HG02840 (cell line): ENCODE results near the gene ABHD12.
"Not testable (repeated sequence)": the region's sequence is repeated elsewhere in the genome, so short reads cannot be mapped to it uniquely, and the experiment has no call there.

ENCODE experiments used
- ATAC-seq: cut with Tn5 transposase; IDR thresholded peaks from one replicate; pipeline ENCODE4 v1.9.1; 2021; ENCODE audit warnings: mild to moderate bottlenecking, moderate library complexity, moderate number of reproducible peaks; ENCODE audit not compliant: unreplicated experiment, low FRiP score

Gene ABHD12

DNA sequence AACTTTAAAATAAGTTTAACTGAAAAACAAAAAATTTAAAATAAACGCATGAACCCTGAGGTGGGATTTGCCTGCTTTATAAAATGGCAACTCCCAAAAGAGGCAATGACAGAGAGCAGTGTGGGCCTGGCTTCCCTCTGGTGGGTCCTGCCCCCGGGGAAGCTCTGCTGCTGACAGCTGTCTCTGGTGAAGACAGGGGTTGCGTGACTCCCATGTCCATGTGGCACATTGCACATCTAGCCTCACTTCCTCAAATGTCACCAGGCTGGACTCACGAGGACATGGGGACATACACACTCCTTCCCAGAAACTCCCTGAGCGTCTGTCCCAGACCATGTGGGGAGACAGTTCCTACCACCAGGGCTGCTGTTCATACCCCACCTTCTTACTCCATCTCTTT is 66.2 kb downstream of the ABHD12 start:
- no peak for ATAC-seq

DNA sequence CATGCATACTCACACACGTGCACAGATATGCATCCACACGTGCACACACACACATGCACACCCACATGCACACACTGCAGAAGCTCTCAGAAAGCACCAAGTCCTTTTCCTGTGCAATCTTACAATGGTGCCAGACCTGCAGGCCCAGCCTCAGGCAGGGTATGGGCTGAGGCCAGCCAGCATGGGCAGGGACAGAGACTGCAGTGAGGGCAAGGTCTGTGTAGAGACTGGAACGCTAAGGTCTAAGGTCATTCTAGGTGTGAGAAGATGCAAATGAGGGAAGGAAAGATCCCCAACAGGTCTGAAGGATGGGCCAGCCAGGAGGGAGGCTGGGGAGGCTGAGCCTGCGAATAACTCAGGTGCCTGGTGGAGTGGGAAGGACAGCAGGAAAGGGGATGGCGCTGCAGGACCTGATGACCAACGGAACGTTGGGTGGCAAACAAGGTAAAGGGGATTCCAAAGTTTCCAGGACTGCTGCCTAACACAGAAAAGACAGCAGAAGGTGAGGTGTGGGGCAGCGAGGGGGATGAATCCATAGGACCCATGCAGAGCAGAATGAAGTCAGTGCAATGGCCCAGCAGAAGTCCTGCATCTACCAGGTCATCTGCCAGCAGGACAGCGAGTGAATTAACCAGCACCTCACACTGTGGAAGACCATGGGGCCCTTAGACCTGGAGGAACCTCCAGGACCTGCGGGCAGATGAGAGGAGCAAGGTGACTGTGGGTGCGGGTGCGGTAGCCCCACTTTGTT is 67.0 kb downstream of the ABHD12 start:
- no peak for ATAC-seq

- no peak for ATAC-seq
Measured at GRCh38 chr20:25321991-25322390, 68.6 kb downstream of the ABHD12 start.

GRCh38 chr20:25321262-25321831 is 69.3 kb downstream of the ABHD12 start:
- ATAC-seq = no peak

DNA sequence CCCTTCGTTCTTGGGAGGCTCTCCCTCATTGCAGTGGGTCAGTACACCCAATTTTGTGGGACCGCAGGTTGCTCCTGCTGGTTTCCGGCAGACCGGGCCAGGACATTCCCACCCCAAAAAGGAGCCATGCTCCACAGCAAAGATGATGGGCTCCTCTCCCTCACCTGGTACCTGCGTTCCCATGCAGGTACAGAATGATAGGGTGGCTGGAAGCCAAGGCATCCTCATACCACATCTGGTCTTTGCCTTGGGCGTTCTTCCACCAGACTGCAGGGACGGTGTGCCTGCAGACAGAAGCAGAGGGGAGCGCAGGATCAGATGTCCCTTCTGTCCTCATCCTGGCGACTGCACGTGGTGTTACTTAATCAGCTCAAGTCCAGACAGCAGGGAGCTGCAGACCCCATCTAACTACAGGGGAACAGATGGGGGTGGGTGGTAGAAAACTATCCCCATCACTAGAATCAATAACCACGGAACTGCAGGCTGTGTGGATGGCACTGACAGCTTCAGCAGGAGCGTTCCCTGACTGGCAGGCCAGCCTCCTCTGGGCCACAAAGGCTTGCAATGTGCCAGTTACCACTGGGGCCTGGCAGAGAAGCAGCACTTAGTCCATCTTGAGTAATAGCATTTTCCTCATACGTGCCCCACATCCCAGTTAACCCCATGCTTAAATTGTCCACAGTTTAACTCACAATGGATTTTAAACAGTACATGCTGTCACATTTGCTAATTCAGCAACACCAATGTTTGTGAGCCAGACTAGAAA is 70.4 kb downstream of the ABHD12 start:
- no peak for ATAC-seq

DNA sequence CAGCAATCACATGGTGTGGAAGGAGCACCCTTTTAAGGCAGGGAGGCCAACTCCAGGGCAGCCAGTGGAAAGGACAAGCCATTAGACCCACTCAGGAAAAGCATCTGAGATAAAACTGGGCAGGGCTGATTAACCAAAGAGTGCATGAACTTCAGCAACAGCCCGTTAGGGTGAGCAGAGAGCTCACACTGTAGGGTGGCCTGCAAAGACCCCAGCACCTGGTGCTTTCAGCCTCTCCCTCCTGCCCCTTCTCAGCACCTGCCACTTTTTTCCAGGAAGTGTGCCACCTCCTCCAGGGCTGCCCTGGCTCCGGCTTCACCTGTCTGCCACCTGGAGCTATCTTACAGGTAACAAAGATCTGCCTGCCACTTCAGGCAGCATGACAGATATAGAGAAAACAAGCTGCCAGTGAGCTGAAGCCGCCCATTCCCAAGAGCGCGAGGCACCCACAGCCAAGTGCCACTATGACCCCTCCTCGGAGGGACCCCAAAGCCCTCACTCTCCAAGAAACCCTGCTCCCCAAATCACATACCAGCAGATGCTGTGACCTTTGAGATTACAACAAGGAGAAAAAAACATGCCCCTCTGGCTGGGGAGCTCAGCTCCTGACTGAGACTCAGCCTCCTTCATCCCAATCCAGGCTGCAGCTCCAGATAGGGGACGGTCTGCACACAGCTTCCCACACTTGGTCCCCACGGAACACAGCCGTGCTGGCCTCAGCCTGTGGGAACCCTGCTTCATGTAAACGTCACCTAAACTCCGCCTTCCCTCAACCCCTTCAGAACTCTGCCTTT is 71.2 kb downstream of the ABHD12 start:
- ATAC-seq = peak; percentile 18

- ATAC-seq = peak; percentile 89
Measured at GRCh38 chr20:25318471-25319240, 72.0 kb downstream of the ABHD12 start.

GRCh38 chr20:25317351-25318075 is 73.1 kb downstream of the ABHD12 start:
- no peak for ATAC-seq

DNA sequence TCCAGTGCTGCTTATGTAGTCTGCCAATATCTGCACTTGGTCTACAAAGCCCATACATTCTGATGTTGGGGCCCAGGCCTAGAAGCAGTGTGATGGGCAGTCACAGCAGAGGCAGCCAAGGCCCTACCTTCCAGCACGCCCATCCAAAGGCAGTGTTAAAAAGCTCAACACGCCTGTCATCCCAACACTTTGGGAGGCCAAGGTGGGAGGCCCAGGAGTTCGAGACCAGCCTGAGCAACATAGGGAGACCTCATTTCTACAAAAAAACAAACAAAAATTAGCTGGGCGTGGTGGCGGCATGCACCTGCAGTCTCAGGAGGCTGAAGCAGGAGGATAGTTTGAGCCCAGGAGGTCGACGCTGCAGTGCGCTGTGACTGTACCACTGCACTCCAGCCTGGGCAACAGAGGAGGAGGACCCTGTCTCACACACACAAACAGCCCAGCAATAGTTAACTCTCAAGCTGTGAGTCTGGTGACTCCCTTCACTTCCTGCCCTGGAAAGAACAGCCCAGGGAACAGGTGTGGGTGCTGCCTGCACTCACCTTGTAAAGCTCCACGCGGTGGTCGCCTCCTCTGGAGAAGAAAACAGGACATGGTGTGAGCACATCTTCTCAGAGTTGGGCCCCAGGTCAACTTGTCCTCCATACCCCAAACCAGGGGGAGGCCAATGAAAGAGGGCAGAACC is 74.0 kb downstream of the ABHD12 start:
- no peak for ATAC-seq

DNA sequence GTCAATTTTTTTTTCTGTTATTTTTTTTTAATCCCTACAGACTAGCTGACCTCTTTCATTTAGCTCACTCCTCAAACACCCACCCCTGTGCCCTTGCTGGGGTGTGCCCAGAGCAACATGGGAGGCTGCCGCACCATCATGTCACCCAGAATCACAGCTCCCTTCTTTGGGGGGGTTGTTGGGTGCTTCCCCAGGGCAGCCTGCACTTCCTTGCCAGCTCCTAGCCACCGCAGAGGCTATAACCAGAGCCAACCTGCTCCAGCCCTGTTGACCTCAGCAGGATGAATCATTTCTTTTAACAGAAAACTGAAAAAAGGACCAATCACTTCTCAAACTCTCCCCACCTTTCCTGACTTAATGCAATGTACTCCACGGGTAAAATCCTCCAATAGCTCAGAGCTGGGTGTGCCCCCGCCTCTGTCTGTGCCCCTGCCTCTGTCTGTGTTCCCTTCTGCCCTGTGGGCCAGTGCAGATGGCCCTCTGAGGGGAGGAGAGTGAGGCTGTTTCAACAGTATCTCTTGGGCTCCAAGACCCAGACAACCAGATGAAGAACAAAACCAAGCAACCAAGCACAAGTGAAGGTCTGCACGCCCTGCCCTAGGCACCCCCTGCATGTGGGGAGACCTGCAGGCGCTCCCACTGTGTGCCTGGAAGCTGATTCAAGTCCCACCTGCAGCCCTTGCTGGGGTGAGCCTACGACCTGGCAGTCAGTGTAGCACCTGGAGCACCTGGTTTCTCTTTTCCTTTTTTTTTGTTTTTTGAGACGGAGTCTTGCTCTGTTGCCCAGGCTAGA is 75.0 kb downstream of the ABHD12 start:
- no peak for ATAC-seq

GRCh38 chr20:25314497-25315417 is 75.9 kb downstream of the ABHD12 start:
- ATAC-seq = no peak

DNA sequence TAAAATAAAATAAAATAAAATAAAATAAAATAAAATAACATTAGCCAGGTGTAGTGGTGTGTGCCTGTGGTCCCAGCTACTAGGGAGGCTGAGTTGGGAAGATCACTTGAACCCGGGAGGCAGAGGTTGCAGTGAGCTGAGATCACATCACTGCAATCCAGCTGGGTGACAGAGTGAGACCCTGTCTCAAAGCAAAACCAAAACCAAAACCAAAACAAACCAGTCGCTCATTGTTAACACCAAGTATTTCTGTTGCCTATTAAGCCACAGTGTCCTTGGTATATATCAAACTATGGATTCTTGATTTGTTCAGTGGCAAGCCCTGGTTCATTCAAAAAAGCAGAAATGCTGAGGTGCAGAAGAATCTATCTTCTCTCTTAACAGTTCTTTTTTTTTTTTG is 77.0 kb downstream of the ABHD12 start:
- ATAC-seq = no peak

GRCh38 chr20:25312716-25313115 is 77.9 kb downstream of the ABHD12 start:
- not testable (repeated sequence) for ATAC-seq

GRCh38 chr20:25310921-25311728 is 79.5 kb downstream of the ABHD12 start:
- ATAC-seq = no peak

GRCh38 chr20:25310268-25310920 is 80.2 kb downstream of the ABHD12 start:
- peak; percentile 72 for ATAC-seq
